ENCODE data around the gene KCTD11. TPM values are rescaled to one million over a fixed set of nuclear protein-coding genes. Genes with fewer than 3 reads are reported as not detected.
A peak's percentile ranks its signal among the peaks of the same experiment; 100 is the strongest.

Gene KCTD11
- total and polyA plus RNA-seq, 2 donors (not counting 1 experiment from before 2014, with no cell fraction given), result 4.3 to 13.4 TPM

DNA sequence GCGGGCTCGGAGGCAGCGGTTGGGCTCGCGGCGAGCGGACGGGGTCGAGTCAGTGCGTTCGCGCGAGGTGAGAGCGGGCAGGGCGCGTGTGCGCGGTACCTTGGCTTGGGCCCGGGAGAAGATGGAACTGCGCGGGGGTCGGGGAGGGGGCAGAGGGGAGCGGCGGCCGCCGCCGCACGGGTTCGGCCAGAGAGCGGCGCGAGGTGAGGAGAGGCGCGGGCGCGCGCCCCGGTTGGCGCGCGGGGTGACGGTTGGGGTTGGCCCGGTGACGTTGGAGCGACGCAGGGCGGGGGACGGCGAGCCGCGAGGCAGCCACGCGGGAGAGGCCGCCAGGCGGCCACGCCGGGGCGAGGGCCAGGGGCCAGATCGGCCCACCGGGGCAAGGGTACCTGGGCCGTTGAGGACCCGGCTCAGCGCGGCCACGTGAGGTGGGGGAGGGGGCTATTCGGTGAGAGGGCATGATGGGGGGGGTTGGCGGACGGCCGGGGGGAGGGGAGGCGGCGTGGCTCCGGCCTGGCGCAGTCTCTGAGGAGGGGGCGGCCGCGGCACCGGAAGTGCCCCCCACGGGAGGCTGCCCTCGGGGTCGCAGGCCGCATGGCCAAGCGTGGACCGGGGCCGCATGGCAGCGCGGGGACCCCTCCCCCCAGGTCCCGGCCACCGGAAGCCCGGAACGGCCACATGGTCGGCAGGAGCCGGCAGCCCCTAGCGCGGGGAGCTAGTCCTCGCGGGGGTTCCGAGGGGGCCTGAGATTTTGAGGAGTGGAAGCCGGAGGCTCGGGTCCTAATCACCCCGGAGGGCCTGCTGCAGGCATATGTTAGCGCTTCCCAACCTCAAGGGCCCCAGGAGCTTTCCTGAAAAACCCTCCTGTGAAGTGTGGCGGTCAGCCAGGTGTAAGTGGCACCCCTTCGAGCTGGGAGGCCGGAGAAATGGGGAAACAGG is 44.0 kb upstream of the KCTD11 start:
- CTCF ChIA-PET, result interaction anchor here (0.9 kb wide), 1 partner anchor 38 kb away, joined by 3 read pairs; no protein-coding TSS in a partner anchor
- no peaks in the 10 kb centered on the region for H3K27me3 Mint-ChIP-seq
- TF ChIP-seq, protein P1, sequence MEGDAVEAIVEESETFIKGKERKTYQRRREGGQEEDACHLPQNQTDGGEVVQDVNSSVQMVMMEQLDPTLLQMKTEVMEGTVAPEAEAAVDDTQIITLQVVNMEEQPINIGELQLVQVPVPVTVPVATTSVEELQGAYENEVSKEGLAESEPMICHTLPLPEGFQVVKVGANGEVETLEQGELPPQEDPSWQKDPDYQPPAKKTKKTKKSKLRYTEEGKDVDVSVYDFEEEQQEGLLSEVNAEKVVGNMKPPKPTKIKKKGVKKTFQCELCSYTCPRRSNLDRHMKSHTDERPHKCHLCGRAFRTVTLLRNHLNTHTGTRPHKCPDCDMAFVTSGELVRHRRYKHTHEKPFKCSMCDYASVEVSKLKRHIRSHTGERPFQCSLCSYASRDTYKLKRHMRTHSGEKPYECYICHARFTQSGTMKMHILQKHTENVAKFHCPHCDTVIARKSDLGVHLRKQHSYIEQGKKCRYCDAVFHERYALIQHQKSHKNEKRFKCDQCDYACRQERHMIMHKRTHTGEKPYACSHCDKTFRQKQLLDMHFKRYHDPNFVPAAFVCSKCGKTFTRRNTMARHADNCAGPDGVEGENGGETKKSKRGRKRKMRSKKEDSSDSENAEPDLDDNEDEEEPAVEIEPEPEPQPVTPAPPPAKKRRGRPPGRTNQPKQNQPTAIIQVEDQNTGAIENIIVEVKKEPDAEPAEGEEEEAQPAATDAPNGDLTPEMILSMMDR (IDR thresholded peaks at IDR 0.05), result no peak
- no peak for TF ChIP-seq EZH2 (IDR thresholded peaks at IDR 0.05; ENCODE audit: borderline replicate concordance, insufficient read depth, low read depth, low read length, poor library complexity, severe bottlenecking)
- H3K4me3 ChIP-seq (ENCODE audit: control extremely low read depth in 1 of 5, extremely low read depth in 1 of 5, insufficient read depth in 1 of 5, low read depth in 2 of 5, low read length in 4 of 5), result peak overlapping the region; percentile 81 to 96 (median 94)
- ATAC-seq (ENCODE audit: low read depth), result no peak
- POLR2A ChIA-PET, result interaction anchor here (1.2 to 1.9 kb wide), 6 partner anchors 12 to 276 kb away, joined by 3 to 18 read pairs (median 7); partner anchors contain the start of genes ACAP1, DVL2, MPDU1 and NEURL4
- peaks cover 4 to 37% of the 10 kb centered on the region in 2 experiments for H3K36me3 ChIP-seq (replicated peaks in 1 of 2; ENCODE audit: control extremely low read depth in 1 of 2, control insufficient read depth in 1 of 2, extremely low read depth in 1 of 2, insufficient read depth in 2 of 2, low read length in 1 of 2)
- no peak overlapping the region for H2AFZ ChIP-seq (ENCODE audit: insufficient read depth, low read depth, low read length, poor library complexity, severe bottlenecking)
- H4K20me1 ChIP-seq (ENCODE audit: control insufficient read depth, insufficient read depth, low read length, poor library complexity, severe bottlenecking), result peaks cover 49% of the 10 kb centered on the region
- intact Hi-C loops (cut with micrococcal nuclease), result loop anchor here (1.0 to 5.0 kb wide), 12 partner anchors 7 to 307 kb away; partner anchors contain the start of genes ELP5, GPS2, NEURL4 and PHF23
- peak overlapping the region; percentile 95 for H3K4me3 Mint-ChIP-seq
- H3K4me2 ChIP-seq (replicated peaks; ENCODE audit: low read depth, low read length, poor library complexity, severe bottlenecking), result peak overlapping the region; percentile 93
- H3K27me3 ChIP-seq (replicated peaks in 1 of 4; ENCODE audit: control extremely low read depth in 1 of 4, control insufficient read depth in 3 of 4, insufficient read depth in 4 of 4, low read length in 3 of 4), result no peaks in the 10 kb centered on the region
- peaks cover 17 to 47% of the 10 kb centered on the region in 2 donors for H3K4me1 ChIP-seq (ENCODE audit: control insufficient read depth in 2 of 2, insufficient read depth in 2 of 2, low read length in 2 of 2)
- under 1% methylated on average over 99 of the region's 104 CpGs for WGBS (ENCODE audit: insufficient coverage)
- H3K9me3 Mint-ChIP-seq (ENCODE audit: insufficient read depth), result no peaks in the 10 kb centered on the region
- peak overlapping the region; percentile 97 for H3K9ac ChIP-seq (ENCODE audit: low read length)
- H3K27ac Mint-ChIP-seq, result peak overlapping the region; percentile 99
- no peak for DNase-seq
- H3K79me2 ChIP-seq (ENCODE audit: control insufficient read depth, insufficient read depth, low read length), result peaks cover 49% of the 10 kb centered on the region
- peak overlapping the region; percentile 98 to 99 for H3K27ac ChIP-seq (ENCODE audit: low read length in 2 of 2)
- H3K9me3 ChIP-seq (ENCODE audit: control extremely low read depth in 1 of 3, control insufficient read depth in 2 of 3, insufficient read depth in 1 of 3, low read length in 2 of 3), result no peaks in the 10 kb centered on the region
- peaks cover 46% of the 10 kb centered on the region for H3K4me1 Mint-ChIP-seq
